Gastroesophageal sphincter (tissue), 4 donors: ENCODE measurements around the gene INO80C. TPM values are rescaled to one million over a fixed set of nuclear protein-coding genes. Genes with fewer than 3 reads are reported as not detected.

Experiments
- ATAC-seq: fragments of 150-250 bp; one replicate; pipeline ENCODE4 v1.9.1; 2016; ENCODE audit warnings: mild to moderate bottlenecking, moderate library complexity
- H3K27ac ChIP-seq, 4 donors: fragments of 200-600 bp; sonication (generic) in 3 of 4; 1 replicate in 3 of 4; 2 replicates in 1 of 4; pipeline ENCODE4 v1.5.1; 2016 to 2019
- H3K27me3 ChIP-seq: fragments of 200-600 bp; sonication (generic); one replicate; pipeline ENCODE4 v1.5.1; 2019
- H3K36me3 ChIP-seq, 2 donors: fragments of 200-600 bp; sonication (generic); one replicate each; pipeline ENCODE4 v1.5.1; 2019; ENCODE audit warnings: control low read depth in 1 of 2
- H3K4me1 ChIP-seq, 3 donors: fragments of 200-600 bp; sonication (generic); 1 replicate in 2 of 3; 2 replicates in 1 of 3; pipeline ENCODE4 v1.5.1; 2016 to 2019; ENCODE audit warnings: control low read depth in 2 of 3
- H3K4me3 ChIP-seq, 2 donors: fragments of 200-600 bp; sonication (generic); one replicate each; pipeline ENCODE4 v1.5.1; 2019; ENCODE audit warnings: mild to moderate bottlenecking in 1 of 2, moderate library complexity in 1 of 2
- H3K9me3 ChIP-seq, 3 donors: fragments of 200-600 bp; sonication (generic); one replicate each; pipeline ENCODE4 v1.5.1; 2017 to 2019; ENCODE audit warnings: control low read depth in 2 of 3
- EP300 ChIP-seq: sonication (generic); formaldehyde crosslinking; IDR thresholded peaks from one replicate; pipeline ENCODE4 v1.6.1; 2017; ENCODE audit warnings: antibody characterized with exemption, mild to moderate bottlenecking
- POLR2A ChIP-seq, 2 donors: fragments of 450-650 bp; IDR thresholded peaks; one replicate each; pipeline ENCODE4 v1.6.1; 2017; ENCODE audit warnings: antibody characterized with exemption in 2 of 2, mild to moderate bottlenecking in 2 of 2, moderate library complexity in 1 of 2
- POLR2AphosphoS5 ChIP-seq: sonication (generic); formaldehyde crosslinking; IDR thresholded peaks from one replicate; pipeline ENCODE4 v1.6.1; 2017; ENCODE audit warnings: antibody characterized with exemption
- WGBS, 2 donors: methylation state at CpG; one replicate each; pipeline ENCODE4 v1.1.5; 2018; ENCODE audit warnings: low coverage in 1 of 2; 5-methylcytosine and 5-hydroxymethylcytosine counted together
- total RNA-seq, 4 donors: library from RNA; depleted of rRNA; stranded (reverse); fragments of >200 nt; gene quantifications; one replicate each; pipeline ENCODE4 v1.1.0, GENCODE V29; 2016
- TF ChIP-seq, protein P1 (sequence below), 4 experiments: fragments of 200-600 bp in 2 of 4; fragments of 450-650 bp in 2 of 4; sonication (generic) in 1 of 4; IDR thresholded peaks; one replicate each; pipeline ENCODE4 v1.5.1; 2017 to 2019; ENCODE audit warnings: antibody characterized with exemption in 4 of 4, mild to moderate bottlenecking in 2 of 4, moderate library complexity in 2 of 4

INO80C gene
- total RNA-seq, 4 donors from 2014 or later = 5.8 to 13.6 (median 8.6) TPM

DNA sequence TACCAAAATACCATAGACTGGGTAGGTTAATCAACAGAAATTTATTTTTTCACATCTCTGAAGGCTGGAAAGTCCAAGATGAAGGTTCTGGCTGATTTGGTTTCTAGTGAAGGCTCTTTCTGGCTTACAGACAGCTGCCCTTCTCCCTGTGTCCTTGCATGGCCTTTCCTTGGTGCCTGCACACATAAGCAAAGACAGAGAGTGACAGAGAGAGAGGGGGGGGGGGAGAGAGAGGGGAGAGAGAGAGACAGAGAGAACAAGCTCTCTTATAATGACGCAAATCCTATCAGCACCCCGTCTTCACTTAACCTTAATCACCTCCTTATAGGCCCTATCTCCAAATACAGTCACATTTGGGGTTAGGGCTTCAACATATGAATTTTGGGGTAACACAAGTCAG, 53.9 kb downstream of the INO80C start:
- TF ChIP-seq, protein P1, sequence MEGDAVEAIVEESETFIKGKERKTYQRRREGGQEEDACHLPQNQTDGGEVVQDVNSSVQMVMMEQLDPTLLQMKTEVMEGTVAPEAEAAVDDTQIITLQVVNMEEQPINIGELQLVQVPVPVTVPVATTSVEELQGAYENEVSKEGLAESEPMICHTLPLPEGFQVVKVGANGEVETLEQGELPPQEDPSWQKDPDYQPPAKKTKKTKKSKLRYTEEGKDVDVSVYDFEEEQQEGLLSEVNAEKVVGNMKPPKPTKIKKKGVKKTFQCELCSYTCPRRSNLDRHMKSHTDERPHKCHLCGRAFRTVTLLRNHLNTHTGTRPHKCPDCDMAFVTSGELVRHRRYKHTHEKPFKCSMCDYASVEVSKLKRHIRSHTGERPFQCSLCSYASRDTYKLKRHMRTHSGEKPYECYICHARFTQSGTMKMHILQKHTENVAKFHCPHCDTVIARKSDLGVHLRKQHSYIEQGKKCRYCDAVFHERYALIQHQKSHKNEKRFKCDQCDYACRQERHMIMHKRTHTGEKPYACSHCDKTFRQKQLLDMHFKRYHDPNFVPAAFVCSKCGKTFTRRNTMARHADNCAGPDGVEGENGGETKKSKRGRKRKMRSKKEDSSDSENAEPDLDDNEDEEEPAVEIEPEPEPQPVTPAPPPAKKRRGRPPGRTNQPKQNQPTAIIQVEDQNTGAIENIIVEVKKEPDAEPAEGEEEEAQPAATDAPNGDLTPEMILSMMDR (IDR thresholded peaks at IDR 0.05) = no peak
- TF ChIP-seq POLR2AphosphoS5 = no peak
- no peak for TF ChIP-seq POLR2A (IDR thresholded peaks at IDR 0.05)
- TF ChIP-seq EP300 = no peak
- Histone ChIP-seq H3K4me1 (peaks cover 0 to 14% (median 3%) of the 10 kb centered on the region in 3 donors), H3K27ac (no peak overlapping the region), H3K27me3 (no peaks in the 10 kb centered on the region), H3K4me3 (no peak overlapping the region), H3K9me3 (no peaks in the 10 kb centered on the region), H3K36me3 (no peaks in the 10 kb centered on the region)
- 90% methylated on average over 2 of the region's 2 CpGs; no CpG with 5 or more reads in 1 of the 2 donors for WGBS, 2 donors
- ATAC-seq = no peak

DNA sequence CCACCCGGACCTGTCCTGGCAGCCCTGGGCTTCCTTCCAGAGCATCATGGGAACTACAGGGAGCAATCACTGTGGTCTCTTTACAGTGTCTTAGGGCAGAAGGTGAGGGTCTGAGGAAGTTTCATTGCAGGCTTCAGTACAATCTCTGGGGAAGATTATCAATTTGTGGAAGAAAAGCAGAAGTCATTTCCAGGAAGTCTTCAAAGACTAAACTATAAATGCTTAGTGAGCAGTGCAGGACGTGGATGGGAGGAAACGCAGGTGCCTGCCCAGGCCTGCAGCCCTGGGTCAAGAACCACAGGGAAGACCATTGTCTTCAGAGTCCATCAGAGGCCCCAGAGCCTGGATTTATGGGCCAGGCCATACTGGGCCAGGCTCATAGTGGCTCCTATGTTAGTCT, 54.3 kb downstream of the INO80C start:
- ATAC-seq = no peak
- 88 to 100% methylated on average over 1 of the region's 3 CpGs for WGBS, 2 donors
- TF ChIP-seq EP300 (no peak), POLR2A (IDR thresholded peaks at IDR 0.05) (no peak), POLR2AphosphoS5 (no peak)
- TF ChIP-seq, protein P1 (IDR thresholded peaks at IDR 0.05) = no peak
- no peak overlapping the region for H3K4me3 ChIP-seq
- H3K4me1 ChIP-seq = peaks cover 0 to 14% (median 3%) of the 10 kb centered on the region in 3 donors
- no peak overlapping the region for H3K27ac ChIP-seq
- no peaks in the 10 kb centered on the region for H3K9me3 ChIP-seq
- H3K27me3 ChIP-seq = no peaks in the 10 kb centered on the region
- H3K36me3 ChIP-seq = no peaks in the 10 kb centered on the region

DNA sequence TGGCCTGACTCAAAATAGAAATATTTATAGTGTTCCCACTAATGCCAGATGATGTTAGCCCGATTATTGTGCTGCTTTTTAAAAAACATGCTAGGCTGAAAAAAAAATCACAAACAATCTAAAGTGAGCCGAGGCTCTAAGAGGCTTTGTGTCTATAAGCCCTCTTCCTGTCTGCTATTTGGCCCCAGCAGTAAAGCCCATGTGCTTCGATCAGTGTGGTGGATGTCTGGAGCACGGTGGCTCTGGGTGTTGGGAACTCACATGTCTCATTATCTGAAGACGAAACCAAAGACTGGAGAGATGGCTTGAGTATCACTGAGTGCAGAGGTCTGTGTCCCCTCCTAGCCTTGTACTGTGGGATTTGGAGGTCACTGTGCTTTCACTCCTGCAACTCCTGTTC, 55.1 kb downstream of the INO80C start:
- TF ChIP-seq, protein P1 (IDR thresholded peaks at IDR 0.05) = no peak
- 32 to 37% methylated on average over 5 of the region's 5 CpGs for whole genome bisulfite sequencing, 2 donors
- H3K36me3 ChIP-seq = no peaks in the 10 kb centered on the region

DNA sequence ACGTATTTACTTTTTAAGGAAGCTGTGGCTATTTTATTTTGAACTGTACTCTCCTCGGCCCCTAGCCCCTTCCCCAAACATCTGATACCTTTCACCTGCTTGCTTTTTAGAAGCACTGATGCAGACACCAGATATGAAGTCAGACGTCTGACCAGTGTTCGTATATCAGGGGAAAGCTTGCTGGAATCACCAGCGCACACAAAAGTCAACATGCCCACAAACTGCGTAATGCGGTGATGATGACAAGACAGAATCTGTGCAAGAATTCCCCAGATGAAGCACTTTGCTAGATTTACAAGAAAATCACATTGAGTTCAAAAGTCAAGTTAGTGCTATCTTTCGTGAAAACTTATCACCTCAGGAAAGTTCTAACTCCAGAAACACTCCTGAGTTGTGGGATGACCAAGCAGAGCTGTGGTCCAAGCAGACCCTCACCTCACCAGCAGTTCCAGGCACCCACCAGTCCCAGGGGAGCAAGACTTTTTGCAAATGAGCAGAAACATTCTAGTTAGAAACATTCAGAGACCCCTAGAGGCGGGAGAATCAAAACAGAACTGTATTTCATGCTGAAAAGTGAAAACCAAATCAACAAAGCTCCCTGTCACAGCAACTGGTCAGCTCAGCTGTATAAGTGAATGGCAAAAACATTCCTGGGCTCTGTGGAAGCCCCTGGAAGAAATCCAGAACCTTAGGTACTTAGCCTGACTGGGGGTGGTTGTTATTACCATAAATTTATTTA, 55.7 kb downstream of the INO80C start:
- H3K4me3 ChIP-seq = no peak overlapping the region
- no peaks in the 10 kb centered on the region for H3K9me3 ChIP-seq
- WGBS, 2 donors = 77 to 79% methylated on average over 8 to 9 of the region's 9 CpGs
- no peak for ATAC-seq
- no peaks in the 10 kb centered on the region for H3K27me3 ChIP-seq
- no peaks in the 10 kb centered on the region for H3K36me3 ChIP-seq
- no peak overlapping the region for H3K27ac ChIP-seq
- no peak for TF ChIP-seq POLR2AphosphoS5
- TF ChIP-seq EP300 = no peak
- no peak for TF ChIP-seq POLR2A (IDR thresholded peaks at IDR 0.05)
- TF ChIP-seq, protein P1 (IDR thresholded peaks at IDR 0.05) = no peak
- H3K4me1 ChIP-seq = peaks cover 0 to 14% (median 3%) of the 10 kb centered on the region in 3 donors

More for the DNA sequence above, 55.1 kb downstream of the INO80C start:
- H3K4me1 ChIP-seq = peaks cover 0 to 14% (median 3%) of the 10 kb centered on the region in 3 donors
- H3K27ac ChIP-seq = no peak overlapping the region
- ATAC-seq = no peak
- no peak overlapping the region for H3K4me3 ChIP-seq
- no peaks in the 10 kb centered on the region for H3K27me3 ChIP-seq
- H3K9me3 ChIP-seq = no peaks in the 10 kb centered on the region
